Measurements from ENCODE around the gene ECPAS.

The ECPAS gene

GRCh38 chr9:111375062-111375461, 109.1 kb downstream of the ECPAS start:
- DNase-seq (ENCODE audit: extremely low read depth, low read depth), result no peak
- no peak for TF ChIP-seq CTCF (IDR thresholded peaks at IDR 0.05; ENCODE audit: low read depth, low read length)

- no peak for TF ChIP-seq CTCF (IDR thresholded peaks at IDR 0.05; ENCODE audit: low read depth, low read length)
- no peak for DNase-seq (ENCODE audit: extremely low read depth, low read depth)
Observed at GRCh38 chr9:111372297-111372696, 111.9 kb downstream of the ECPAS start.

- DNase-seq (ENCODE audit: extremely low read depth, low read depth), result no peak
- TF ChIP-seq CTCF (IDR thresholded peaks at IDR 0.05; ENCODE audit: low read depth, low read length), result no peak
Observed at GRCh38 chr9:111366978-111367377, 117.2 kb downstream of the ECPAS start.

- TF ChIP-seq CTCF (IDR thresholded peaks at IDR 0.05; ENCODE audit: low read depth, low read length), result no peak
- peak; percentile 27 for DNase-seq (ENCODE audit: extremely low read depth, low read depth)
Observed at GRCh38 chr9:111362526-111362925, 121.7 kb downstream of the ECPAS start.

- TF ChIP-seq CTCF (IDR thresholded peaks at IDR 0.05; ENCODE audit: low read depth, low read length), result no peak
- DNase-seq (ENCODE audit: extremely low read depth, low read depth), result no peak
Observed at GRCh38 chr9:111360881-111361280, 123.3 kb downstream of the ECPAS start.

- peak; percentile 69 for DNase-seq (ENCODE audit: extremely low read depth, low read depth)
- TF ChIP-seq CTCF (IDR thresholded peaks at IDR 0.05; ENCODE audit: low read depth, low read length), result no peak
Observed at GRCh38 chr9:111356481-111357244, 127.5 kb downstream of the ECPAS start.

GRCh38 chr9:111352545-111352944, 131.6 kb downstream of the ECPAS start:
- no peak for DNase-seq (ENCODE audit: extremely low read depth, low read depth)
- TF ChIP-seq CTCF (IDR thresholded peaks at IDR 0.05; ENCODE audit: low read depth, low read length), result no peak
